K562 (cell line): Measurements from ENCODE around the gene REXO2. TPM values are rescaled to one million over a fixed set of nuclear protein-coding genes. Genes with fewer than 3 reads are reported as not detected.

Experiments
- ARID2 ChIP-seq: fragments of 450-650 bp; IDR thresholded peaks from 2 replicates; pipeline ENCODE4 v1.6.1; 2017; ENCODE audit warnings: antibody characterized with exemption, mild to moderate bottlenecking
- CBFA2T3 ChIP-seq: fragments of 450-650 bp; IDR thresholded peaks from 2 replicates; pipeline ENCODE4 v1.6.1; 2017
- ELK1 ChIP-seq: sonication (generic); formaldehyde crosslinking; IDR thresholded peaks from 2 replicates; pipeline ENCODE4 v1.8.1; 2022; ENCODE audit warnings: missing genetic modification reagents
- ETV5 ChIP-seq: sonication (generic); formaldehyde crosslinking; IDR thresholded peaks from 2 replicates; pipeline ENCODE4 v1.4.0; 2020; ENCODE audit warnings: low read depth, mild to moderate bottlenecking, missing genetic modification reagents
- GMEB1 ChIP-seq: fragments of 250-450 bp; sonication (Bioruptor Pico); IDR thresholded peaks from 2 replicates; pipeline ENCODE4 v1.4.0; 2020; ENCODE audit warnings: mild to moderate bottlenecking
- NFXL1 ChIP-seq: fragments of 450-650 bp; formaldehyde crosslinking; IDR thresholded peaks from 2 replicates; pipeline ENCODE4 v1.4.0; 2021; ENCODE audit warnings: mild to moderate bottlenecking
- POU5F1 ChIP-seq: fragments of 150-350 bp; IDR thresholded peaks from 2 replicates; pipeline ENCODE4 v1.6.1; 2014; ENCODE audit warnings: borderline replicate concordance, low read length, low read depth, mild to moderate bottlenecking; ENCODE audit not compliant: partially characterized antibody
- TEAD2 ChIP-seq: fragments of 450-650 bp; IDR thresholded peaks from 2 replicates; pipeline ENCODE4 v1.6.1; 2016; ENCODE audit warnings: missing genetic modification characterization, control low read depth, missing compliant biosample characterization
- ZNF263 ChIP-seq: sonication (generic); formaldehyde crosslinking; IDR thresholded peaks from 2 replicates; pipeline ENCODE4 v1.8.0; 2022; ENCODE audit warnings: mild to moderate bottlenecking, missing genetic modification reagents, borderline replicate concordance
- polyA plus RNA-seq, 8 experiments: library from polyadenylated mRNA; depleted of rRNA in 4 of 8; stranded (reverse) in 5 of 8; unstranded in 3 of 8; fragments of >200 nt; fragmentation: Nextera tagmentation in 2 of 8; fragmentation: Illumina TruSeq in 1 of 8; extraction: Ambion mirVana in 2 of 8; extraction: Trizol in 1 of 8; gene quantifications; 2 replicates each; pipeline versions ENCODE4 v1.2.1 to v1.2.3, GENCODE V29; 2011 to 2014; ENCODE audit warnings: inconsistent platforms in 1 of 8, missing spikeins in 1 of 8
- total RNA-seq, 7 experiments: library from RNA; depleted of rRNA in 6 of 7; stranded (reverse); fragments of >200 nt in 6 of 7; fragmentation: Illumina TruSeq in 2 of 7; extraction: Trizol in 2 of 7; gene quantifications; 2 replicates each; pipeline versions ENCODE4 v1.2.1 to v1.2.3, GENCODE V29; 2011 to 2021; ENCODE audit warnings: low replicate concordance in 1 of 7
- TF ChIP-seq, protein P1 (sequence below): sonication (generic); formaldehyde crosslinking; IDR thresholded peaks from 2 replicates; pipeline ENCODE4 v1.8.0; 2022; ENCODE audit warnings: missing genetic modification reagents, mild to moderate bottlenecking, borderline replicate concordance
- TF ChIP-seq, protein P2 (sequence below): fragments of 250-450 bp; sonication (Bioruptor Pico); IDR thresholded peaks from 2 replicates; pipeline ENCODE4 v1.9.0; 2021; ENCODE audit warnings: mild to moderate bottlenecking, inconsistent platforms
- TF ChIP-seq, protein P3 (sequence below), 2 experiments: fragments of 450-650 bp in 1 of 2; IDR thresholded peaks; 2 replicates each; pipeline ENCODE4 v1.6.1; 2011 to 2017; ENCODE audit warnings: low read depth in 2 of 2, antibody characterized with exemption in 1 of 2, borderline replicate concordance in 1 of 2, low read length in 1 of 2, mild to moderate bottlenecking in 1 of 2, mixed read lengths in 1 of 2; ENCODE audit not compliant: control insufficient read depth in 1 of 2

The REXO2 gene
- total and polyA plus RNA-seq, 9 of the 15 experiments (the other 6 are each of a cell fraction or from before 2014, with no cell fraction given), result 143 to 370 (median 193) TPM

GRCh38 chr11:114439229-114440120 is at the start of gene REXO2 (continued):
- TF ChIP-seq, protein P1, sequence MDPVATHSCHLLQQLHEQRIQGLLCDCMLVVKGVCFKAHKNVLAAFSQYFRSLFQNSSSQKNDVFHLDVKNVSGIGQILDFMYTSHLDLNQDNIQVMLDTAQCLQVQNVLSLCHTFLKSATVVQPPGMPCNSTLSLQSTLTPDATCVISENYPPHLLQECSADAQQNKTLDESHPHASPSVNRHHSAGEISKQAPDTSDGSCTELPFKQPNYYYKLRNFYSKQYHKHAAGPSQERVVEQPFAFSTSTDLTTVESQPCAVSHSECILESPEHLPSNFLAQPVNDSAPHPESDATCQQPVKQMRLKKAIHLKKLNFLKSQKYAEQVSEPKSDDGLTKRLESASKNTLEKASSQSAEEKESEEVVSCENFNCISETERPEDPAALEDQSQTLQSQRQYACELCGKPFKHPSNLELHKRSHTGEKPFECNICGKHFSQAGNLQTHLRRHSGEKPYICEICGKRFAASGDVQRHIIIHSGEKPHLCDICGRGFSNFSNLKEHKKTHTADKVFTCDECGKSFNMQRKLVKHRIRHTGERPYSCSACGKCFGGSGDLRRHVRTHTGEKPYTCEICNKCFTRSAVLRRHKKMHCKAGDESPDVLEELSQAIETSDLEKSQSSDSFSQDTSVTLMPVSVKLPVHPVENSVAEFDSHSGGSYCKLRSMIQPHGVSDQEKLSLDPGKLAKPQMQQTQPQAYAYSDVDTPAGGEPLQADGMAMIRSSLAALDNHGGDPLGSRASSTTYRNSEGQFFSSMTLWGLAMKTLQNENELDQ, result no peak
- TF ChIP-seq CBFA2T3, result 0 out of 2 replicates have a peak, but pooled peaks have one; percentile 9
- no peak for TF ChIP-seq NFXL1 (CRISPR knock-in tag)
- TF ChIP-seq, protein P2, sequence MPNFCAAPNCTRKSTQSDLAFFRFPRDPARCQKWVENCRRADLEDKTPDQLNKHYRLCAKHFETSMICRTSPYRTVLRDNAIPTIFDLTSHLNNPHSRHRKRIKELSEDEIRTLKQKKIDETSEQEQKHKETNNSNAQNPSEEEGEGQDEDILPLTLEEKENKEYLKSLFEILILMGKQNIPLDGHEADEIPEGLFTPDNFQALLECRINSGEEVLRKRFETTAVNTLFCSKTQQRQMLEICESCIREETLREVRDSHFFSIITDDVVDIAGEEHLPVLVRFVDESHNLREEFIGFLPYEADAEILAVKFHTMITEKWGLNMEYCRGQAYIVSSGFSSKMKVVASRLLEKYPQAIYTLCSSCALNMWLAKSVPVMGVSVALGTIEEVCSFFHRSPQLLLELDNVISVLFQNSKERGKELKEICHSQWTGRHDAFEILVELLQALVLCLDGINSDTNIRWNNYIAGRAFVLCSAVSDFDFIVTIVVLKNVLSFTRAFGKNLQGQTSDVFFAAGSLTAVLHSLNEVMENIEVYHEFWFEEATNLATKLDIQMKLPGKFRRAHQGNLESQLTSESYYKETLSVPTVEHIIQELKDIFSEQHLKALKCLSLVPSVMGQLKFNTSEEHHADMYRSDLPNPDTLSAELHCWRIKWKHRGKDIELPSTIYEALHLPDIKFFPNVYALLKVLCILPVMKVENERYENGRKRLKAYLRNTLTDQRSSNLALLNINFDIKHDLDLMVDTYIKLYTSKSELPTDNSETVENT (CRISPR knock-in tag), result 0 out of 2 replicates have a peak, but pooled peaks have one; percentile 15
- peak; percentile 42; the same call in 1 of the 2 replicates for TF ChIP-seq ETV5 (CRISPR knock-in tag)
- peak; percentile 73 for TF ChIP-seq GMEB1 (CRISPR knock-in tag)
- TF ChIP-seq, protein P3, sequence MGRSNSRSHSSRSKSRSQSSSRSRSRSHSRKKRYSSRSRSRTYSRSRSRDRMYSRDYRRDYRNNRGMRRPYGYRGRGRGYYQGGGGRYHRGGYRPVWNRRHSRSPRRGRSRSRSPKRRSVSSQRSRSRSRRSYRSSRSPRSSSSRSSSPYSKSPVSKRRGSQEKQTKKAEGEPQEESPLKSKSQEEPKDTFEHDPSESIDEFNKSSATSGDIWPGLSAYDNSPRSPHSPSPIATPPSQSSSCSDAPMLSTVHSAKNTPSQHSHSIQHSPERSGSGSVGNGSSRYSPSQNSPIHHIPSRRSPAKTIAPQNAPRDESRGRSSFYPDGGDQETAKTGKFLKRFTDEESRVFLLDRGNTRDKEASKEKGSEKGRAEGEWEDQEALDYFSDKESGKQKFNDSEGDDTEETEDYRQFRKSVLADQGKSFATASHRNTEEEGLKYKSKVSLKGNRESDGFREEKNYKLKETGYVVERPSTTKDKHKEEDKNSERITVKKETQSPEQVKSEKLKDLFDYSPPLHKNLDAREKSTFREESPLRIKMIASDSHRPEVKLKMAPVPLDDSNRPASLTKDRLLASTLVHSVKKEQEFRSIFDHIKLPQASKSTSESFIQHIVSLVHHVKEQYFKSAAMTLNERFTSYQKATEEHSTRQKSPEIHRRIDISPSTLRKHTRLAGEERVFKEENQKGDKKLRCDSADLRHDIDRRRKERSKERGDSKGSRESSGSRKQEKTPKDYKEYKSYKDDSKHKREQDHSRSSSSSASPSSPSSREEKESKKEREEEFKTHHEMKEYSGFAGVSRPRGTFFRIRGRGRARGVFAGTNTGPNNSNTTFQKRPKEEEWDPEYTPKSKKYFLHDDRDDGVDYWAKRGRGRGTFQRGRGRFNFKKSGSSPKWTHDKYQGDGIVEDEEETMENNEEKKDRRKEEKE (IDR thresholded peaks at IDR 0.05; ENCODE audit: borderline replicate concordance in 1 of 2, control insufficient read depth in 1 of 2, low read depth in 2 of 2, low read length in 1 of 2), result 0 out of 4 replicates have a peak, but pooled peaks of 1 of the 2 experiments have one; percentile 27
- TF ChIP-seq ELK1, result no peak
- peak; percentile 56; the same call in 1 of the 2 replicates for TF ChIP-seq ZNF263 (CRISPR knock-in tag)
- no peak for TF ChIP-seq TEAD2
- TF ChIP-seq ARID2, result no peak
- TF ChIP-seq POU5F1, result peak; percentile 27
